EL (cell line): Measurements from ENCODE around the gene TCF7L2.

Source experiments
- DNase-seq: peaks from one replicate; pipeline ENCODE4 v3.0.0-alpha.2; 2016

Gene TCF7L2

DNA sequence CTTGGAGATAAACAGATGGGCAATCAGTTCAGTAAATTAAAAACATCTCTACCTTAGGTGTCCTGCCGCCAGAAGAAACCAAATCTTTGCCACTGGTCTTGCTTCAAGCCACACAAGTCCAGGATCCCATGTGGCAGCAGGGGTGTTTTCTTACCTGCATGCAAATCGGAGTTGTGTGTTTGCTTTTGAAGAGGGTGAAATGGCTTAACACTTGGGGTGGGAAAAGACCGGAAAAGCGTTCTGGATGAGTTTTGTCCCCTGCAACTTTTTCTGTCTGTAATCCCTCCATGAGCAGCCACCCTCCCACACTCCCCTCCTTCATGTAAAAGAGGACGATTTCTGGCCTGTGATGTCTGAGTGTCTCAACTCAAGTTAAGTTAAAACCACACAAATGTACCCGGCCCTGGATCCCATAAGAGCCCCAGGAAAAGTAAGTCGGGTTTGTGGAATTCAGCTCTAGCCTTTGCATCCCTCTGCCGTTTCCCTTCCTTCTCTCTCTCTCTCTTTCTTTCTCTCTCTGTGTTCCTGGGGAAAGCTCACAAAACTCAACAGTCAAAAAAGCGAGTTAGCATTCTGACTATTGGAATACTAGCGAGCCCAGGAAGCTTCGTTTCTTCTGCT, 178.5 kb downstream of the TCF7L2 start:
- no peak for DNase-seq

DNA sequence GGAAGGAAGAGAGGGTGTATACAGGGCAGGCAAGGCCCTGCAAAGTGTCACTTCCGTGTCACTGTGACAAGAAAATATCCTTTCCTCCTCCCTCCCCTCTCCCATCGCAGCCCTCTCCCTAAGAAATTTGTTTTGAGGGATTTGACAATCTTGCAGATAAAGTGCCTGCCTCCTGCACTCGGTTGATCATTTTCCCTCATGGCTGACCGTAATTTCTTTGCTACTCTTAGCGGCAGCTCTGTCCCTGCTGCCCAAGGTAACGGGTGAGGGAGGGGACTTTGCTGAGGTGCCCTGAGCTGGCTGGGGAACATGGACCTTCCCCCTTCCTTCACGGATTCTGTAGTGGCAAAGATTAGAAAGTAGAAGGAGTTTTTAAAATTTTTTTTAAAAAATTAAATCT, 179.1 kb downstream of the TCF7L2 start:
- no peak for DNase-seq

DNA sequence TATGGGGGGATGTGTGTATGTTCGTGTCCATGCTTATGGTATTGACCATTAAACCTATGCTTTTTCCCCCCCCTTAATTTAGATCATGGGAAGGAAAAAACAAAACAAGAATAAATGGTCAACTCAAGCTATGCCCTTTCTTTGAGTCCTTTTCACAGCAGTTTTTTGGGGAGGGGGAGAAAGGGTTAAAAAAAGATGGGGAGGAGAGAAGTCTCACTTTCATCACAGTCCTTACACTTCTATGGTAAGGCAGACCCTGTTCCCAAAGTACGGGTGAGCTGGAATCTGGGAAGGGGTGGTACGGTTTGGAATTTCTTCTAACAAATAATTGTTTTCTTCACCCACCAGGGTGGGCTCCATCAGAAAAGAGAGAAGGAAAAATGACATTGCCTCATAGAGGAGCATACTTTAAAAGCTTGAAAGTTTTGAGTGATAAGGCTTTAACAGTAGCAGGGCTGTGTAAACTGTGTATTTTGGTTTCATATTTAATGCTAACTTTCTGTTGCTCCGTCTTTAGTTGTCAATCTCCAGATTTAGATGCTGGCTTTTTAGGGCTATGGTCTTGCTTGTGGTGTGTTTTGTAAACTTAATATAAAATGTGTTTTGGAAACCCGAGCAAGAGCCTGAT, 180.1 kb downstream of the TCF7L2 start:
- no peak for DNase-seq

DNA sequence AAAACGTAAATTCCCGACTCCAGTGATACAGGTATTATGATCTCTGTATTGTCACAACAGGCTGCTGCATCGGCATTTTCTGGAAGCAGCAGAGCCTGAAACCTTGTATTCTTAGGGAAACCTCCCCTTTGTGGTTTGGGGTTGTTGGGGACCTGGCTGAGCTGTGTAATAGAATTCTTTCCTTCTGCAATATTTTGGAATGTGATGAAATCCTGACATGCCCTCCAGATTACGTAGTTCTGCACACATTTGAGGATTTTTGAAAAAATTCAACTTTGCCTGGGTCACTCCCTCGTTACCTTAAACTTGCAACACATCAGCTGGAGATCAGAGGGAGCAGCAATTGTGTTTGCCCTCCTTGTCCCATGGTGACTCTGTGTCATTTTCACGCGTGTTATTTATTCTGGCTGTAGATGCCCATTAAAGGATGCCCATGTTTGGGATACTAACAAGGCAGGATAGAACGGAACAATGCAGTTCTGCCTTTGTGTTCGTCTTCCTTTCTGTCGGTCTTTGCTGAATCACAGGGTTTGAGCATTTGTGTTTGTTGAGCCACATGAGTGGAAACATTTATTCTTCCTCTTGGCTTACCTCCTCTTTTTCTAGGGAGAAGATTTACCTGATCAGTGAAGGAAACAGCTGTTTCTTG, 181.7 kb downstream of the TCF7L2 start:
- DNase-seq = peak; percentile 83

DNA sequence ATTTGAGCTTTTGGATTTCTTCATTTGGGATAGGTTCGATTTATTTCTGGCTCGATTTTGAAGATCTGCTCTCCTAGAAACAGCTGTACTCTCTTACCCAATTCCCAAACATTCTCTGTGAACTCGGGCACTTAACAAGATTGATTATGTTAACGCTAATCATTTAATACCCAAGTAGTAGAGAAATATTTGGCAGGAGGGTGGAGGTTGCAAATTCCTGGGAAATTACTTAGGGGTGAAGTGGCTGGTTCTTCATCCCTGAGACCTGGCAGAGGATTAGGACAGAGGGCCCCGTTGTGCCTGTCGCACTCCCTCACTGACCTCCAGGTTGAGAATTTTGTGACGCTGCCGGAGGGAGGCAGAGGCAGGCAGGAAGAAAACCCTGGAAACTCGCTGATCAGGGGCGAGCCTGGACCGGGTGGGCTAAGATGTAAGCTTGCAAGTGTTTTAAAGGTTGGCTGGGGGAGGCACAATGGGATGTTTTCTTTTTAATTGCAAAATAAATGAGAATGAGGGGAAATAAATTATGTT, 182.6 kb downstream of the TCF7L2 start:
- DNase-seq = no peak

DNA sequence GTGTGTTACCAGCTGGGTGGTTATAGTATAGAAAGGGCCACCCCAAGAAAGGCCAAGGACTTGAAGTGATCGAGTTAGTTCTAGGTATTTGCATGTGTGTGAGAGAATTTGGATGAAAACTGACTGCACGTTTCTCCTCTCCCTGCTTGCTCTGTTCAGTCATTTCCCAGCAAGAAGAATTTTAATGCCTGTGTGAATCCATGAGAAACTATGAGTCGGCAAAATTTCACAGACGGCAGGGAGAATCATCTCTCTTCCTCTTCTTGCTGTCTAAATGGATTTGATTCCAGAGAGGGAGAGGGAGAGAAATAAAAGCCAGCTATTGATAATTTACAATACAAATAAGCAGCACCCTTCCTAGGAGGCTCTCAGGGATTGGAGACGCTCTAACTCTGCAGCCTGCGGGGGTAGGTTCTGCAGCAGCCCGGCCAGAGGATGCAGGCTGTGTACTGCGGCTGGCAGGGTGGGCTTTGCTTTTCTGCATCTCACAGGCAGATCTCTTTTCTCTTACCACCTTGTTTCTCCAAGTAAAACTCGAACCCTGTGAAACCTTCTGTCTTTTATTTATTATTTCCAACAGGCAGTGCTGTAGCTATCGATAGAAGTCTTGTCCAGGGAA, 183.6 kb downstream of the TCF7L2 start:
- DNase-seq = no peak

DNA sequence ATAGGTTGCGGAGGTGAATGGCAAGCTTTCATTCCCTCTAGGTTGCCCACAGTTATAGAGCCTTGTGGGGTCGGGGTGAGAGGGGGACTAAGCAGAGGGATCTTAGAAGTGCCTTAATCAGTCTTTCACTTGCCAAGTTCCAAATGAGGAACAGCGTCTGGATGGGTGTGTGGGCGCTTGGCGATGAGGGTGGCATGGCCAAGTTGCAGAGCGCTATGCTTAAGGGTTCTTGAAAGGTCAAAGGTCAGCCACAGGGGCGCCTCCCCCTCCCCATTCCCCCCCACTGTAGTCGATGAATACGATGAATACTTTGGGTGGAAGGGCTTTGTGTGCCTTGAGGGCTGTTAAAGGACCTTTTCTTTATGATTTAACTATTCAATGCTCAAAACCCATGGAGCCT, 185.0 kb downstream of the TCF7L2 start:
- DNase-seq = no peak

DNA sequence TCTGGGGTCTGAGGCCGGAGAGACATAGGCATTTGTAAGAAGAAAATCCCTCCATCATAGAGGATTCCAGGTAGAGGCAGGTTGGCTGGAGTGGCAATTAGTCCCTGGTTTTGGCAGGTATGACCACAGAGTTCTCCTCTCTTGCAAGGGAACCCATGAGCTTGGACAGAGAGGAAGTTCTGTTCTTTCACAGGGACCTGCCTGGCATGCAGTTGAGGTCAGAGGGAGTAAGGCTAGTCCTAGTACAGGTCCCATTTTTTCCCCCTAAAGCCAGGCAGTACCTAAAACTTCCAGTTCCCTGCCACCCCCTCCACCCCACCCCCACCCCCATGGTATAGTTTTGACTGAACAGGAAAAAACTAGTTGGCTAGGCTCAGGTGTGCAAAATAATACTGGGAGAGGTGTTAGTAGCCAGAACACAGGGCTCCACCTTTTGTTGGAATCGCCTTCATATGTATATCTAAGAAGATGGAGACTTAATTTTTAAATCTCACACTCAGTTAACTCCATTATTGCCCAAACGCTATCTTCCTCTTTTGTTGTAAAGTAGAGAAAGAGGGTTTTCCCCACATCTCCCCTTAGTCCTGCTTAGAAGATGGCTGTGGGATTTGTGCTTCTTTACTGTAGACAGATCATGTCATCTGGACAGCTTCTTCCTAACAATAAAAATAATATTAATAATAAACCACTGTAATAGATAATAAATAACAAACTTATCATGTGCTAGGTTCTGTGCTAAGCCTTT, 188.1 kb downstream of the TCF7L2 start:
- no peak for DNase-seq

DNA sequence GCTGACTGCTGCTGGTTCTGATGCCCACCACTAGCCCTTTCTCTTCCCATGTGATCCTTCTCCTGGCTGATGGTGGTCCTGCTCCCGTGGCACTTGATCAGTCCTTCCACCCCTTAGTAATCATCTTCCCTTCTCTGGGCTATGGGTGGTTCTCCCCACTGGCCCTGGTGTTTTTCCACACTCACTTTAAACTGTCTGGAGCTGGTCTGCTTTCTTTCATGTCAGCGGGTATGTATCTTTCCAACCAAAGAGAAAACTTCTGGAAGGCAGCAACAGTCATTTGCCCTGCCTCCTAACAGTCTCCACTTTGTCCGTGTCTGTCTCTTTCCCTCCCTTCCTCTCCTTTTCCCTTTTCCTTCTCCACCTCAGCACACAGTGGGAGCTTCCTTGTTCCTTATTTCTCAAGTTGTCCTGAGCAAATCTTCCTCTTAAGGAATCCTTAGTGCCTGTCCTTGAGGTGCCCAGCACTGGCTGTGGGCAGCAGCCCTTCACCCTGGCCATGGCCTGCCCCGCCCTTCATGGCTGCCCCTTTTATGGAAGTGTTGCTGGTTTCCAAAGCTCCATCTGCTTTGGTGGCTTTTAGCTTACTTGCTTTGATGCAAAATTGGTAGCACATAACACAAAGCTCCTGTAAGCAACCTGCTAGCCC, 189.0 kb downstream of the TCF7L2 start:
- DNase-seq = no peak

DNA sequence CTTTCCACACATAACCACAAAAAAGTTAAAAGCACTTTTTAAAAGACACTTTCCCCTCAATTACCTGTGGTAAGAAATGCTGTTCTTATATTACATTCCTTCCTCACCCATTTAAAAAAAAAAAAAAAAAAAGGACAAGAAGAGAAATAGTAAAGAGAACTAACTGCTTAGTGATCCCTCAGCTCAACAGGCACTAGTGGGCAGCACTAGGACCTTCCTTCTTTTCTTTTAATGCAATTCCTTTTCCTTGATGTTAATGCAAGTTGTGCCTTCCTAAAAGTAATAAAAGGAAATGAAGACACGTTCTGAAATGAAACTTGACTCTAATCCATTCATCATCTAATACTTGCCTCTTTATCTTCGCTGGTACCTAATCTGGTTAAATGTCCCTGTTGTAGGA, 189.7 kb downstream of the TCF7L2 start:
- no peak for DNase-seq

DNA sequence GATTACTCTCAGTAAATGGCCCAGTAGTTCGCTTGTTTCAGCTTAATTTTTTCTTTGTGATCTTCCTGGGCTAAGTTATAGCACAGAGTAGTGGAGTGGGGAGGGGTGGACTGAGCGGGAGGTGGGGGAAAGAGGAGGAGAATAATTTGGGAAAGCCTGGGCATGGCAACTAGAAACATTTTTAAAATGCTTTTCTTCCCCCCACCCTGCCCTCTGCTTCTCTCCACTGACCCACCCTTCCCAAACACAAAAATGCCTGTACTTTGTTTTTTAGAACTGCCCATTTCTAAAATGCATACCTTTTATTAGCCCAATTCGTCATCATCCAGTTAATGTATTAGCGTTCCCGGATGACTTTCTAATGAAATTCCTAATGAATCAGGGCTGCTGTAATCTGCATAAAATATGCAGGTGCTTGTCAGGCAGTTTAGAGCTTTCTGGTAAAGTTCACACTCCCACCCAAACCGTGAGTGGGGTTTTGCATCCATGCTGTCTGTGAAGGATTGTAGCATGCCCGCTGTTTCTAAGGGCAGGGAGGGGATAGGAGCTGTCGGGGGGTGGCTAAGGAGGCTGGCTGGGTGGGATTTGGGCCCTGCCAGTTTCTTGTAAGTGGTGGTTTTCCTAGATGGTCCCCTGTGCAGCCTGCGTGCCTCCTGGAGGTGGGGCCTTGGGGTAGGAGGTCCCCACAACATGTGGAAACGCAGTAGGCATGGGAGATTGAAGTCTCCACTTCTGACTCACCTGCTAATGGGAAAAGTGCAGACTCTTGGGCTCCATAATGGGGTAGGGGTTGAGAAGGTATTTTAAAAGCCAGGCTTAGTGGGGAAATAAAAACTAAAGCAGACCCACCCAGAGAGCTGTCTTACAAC, 190.3 kb downstream of the TCF7L2 start:
- no peak for DNase-seq

DNA sequence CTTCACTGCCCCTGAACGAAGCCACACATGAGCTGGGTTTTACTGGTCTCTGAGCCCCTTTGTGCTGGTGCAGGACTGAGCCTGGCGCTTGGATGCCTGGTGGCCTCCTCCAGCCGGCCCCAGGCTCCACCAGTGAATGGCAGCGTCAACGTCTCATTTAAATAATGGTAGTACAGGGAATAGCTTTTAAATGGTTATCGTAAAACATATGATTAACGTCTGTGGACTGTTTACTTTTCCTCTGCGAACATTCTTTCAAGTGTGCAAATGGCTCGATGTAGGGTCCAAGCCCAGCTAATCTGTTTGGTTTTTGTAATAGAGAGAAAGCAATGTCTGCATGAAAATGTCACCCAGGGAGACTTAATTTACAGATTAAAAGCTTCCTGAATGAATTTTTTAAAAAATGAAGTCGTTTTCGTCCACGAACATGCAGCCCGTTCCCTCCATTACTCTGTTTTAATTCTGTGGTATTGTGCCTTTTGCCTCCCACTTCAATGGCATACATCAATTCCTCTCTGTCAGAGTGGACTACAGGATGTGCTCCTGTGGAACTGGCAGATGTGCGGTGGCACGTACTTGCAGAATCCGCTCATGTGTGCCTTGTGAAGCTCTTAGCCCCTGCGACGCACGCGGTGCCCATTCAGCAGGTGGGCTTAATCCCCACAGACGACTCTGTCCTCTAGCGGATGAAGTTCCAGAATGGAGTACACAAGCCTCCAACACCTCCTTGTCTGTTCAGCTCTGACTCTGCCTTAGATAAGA, 192.7 kb downstream of the TCF7L2 start:
- DNase-seq = no peak

DNA sequence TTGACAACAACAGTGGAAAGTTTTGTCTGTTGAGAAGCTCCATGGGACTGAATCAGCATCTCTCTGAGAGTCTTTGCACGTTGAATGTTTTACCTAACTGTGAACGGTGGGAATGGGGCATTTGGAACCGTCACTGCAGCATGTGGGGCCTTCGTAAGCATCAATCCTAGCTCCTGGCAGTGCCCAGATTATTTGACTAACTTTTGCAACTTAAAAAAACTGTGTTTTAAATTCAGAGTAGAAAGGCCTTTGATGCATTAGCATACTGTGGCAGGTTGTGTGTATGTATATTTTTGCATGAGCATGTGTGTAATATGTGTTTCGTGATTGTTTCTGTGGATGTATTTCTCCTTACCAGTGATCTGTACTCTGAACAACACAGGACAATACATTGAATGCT, 194.5 kb downstream of the TCF7L2 start:
- DNase-seq = no peak

DNA sequence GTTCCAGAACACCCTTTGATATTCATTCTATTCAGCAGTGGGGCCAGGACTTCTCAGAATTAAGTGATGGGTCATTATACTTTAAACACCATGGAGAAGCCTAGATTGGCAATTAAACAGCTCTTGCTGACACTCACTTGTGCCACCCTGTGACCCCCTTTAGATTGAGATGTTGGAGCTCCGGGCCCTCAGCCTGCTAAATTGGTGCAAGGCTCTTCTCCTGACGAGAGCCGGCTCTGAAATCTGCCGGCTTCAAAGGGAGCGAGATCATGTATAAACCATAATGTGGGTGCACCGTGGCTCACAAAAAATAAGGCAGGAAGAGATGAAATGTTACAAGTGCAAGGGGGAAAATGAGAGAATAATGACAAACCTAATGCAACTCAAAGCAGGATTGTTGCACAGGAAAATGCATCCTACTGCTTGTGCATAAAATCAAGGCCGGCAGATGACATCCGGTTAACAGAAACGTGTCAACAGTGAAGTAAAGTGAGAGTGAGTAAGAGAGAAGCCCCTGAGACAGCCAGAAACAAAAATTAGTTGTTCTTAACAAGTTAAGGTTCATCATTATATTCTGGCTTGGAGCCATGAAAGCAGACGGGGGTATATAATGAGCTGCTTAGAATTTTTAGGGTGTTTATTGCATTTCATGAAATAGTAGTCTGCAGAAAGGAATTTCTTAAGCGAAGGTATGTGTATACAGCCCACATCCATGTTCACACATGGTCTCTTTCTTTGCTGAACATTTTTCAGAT, 198.2 kb downstream of the TCF7L2 start:
- no peak for DNase-seq

DNA sequence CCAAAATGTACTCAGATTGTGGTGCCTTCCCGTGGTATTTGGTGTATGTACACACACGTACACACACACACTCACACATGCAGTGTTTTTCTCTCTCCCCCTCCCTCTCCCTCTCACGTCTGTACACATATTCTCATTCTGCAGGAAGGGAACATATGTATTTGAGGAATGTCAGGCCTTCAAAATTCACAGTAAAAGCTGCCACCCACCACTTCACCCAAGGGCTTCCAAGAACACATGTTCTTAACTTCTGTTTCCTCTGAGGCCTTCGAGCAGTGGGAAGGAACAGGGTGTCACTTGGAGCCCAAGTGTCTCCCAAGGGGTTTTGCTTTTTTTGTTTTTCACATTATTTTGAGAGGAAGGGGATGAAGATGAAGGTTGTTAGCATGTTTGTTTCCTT, 198.9 kb downstream of the TCF7L2 start:
- no peak for DNase-seq

DNA sequence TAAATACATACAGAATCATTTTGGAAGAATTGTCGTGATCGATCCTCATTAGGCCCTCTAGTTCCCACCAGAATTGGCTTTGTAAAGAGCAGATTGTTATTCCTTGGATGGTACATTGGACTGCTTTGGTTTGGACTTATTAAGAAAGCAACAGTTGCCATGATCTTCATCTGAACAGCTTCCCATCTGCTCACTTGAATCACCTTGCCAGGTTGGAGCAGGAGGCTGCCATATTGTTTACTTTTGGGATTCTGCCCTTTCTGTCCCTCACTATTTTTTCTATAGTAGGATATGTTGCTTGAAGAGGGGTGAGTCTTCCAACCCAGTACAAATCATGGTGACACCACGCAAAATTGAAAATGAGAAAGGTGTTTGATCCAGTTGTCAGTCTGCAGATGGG, 199.6 kb downstream of the TCF7L2 start:
- no peak for DNase-seq

DNA sequence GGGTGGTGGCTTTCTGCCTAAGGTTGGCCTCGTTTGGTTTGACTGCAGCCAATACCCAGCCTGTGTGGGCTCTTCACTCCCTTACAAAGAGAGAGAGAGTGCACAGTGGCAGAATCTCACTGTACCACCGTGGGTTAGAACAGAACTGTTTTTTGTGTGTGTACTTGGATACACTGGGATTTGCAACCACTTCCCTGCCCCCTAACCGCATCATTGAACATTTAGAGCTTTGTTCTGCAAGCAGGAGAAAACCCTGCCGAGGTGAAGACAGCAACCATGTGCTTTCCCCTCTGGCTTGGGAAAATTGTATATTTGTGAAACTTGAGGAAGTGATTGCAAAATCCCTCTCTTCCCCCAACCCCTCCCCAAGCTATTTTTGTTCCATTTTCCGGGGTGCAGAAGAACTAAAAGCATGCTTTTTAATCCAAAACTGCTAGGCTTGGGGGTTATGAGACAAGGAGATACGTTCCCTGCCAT, 201.2 kb downstream of the TCF7L2 start:
- no peak for DNase-seq

DNA sequence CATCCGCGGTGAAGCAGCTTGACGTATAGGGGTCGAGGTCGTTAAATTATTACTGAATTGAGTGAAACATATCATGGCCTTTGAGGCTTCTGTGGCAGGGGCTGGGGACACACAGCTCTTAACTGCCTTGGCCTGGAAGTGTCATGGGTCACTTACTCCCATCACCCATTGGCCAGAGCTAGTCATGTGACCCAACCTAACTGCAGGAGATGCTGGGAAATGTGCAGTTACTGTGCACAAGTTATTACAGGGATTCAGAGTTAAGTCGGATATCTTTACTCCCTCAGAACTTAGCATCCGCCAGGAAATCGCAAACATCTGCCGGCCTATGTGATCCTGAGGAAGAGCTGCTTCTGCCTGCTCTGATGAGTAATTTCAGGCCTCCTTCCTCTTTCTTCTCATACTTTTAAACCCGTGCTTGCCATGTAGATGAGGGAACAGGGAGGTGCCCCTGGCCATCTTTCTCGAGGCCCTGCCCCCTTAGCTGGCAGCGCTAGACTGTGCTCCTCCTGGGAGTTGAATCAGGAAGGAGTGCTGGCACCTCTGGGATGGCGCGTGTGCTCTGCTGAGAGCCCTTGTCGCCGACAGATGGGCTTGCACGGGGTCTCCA, 203.6 kb downstream of the TCF7L2 start:
- no peak for DNase-seq

DNA sequence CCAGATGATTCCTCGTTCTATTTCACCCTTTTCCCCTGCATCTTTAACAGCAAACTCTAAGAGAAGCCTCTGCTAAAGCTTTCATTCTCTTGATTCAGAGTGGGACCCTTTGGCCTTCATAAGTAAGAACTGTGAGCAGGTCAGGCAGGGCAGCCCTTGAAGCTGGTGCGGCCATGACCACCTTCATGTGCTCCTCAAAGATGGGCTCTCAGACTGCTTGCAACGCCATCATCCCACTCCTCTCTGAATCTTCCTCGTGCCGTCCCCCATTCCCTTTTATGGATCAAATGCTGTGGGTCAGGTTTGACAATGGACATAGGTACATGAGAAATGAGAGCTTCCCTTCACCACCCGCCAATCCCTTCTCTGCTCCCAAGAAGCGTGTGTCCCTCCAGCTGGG, 207.4 kb downstream of the TCF7L2 start:
- no peak for DNase-seq
